GM15510 (cell line): ENCODE measurements around the gene CHD2.

Experiments used
- POLR2A ChIP-seq: IDR thresholded peaks from 3 replicates; pipeline ENCODE4 v1.6.1; 2011; ENCODE audit warnings: borderline replicate concordance; ENCODE audit not compliant: insufficient read length; ENCODE audit errors: extremely low read depth

The CHD2 gene

DNA sequence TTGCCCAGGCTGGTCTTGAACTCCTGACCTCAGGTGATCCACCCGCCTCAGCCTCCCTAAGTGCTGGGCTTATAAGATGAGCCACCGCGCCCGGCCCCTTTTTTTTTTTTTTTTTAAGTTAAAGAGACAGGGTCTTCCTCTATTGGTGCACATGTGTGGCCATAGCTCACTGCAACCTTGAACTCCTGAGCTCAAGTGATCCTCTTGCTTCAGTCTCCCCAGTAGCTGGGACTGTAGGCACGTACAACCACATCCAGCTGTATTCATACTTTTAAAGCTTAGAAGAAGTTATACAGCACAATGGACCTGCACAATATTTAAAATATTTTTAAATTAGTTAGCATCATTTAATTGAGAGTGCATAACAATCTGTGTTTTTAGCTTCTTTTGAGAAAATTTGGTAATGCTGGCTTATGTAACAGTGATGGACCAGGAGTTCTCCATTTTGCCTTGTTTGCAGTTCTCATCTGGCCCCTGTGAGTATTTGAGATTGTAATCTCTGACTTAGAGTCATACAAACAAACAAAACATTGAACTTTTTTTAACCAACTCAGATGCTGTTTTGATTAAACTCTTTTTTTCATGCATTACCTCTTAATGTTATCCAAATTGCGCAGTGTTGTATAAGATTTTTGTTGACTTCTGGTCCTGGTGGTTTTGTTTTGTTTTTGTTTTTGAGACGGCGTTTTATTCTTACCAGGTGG lies 33.0 kb downstream of the CHD2 start:
- TF ChIP-seq POLR2A: no peak

DNA sequence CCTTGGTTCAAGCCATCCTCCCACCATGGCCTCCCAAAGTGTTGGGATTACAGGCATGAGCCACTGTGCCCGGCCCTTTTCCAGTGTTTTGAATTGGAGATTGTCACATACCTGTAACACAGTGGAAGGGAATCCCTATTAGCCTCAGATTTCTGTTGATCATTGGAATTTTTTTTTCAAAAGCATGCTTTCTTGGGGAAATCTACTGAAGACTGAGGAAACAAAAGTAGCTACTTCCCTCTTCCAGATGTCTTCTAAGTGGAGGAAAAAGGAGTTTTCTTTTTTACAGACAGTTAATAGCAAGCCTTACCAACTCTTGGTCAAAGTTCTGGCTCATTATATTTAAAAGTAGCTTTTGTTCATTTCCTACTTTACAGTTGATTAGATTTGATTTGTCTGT lies 33.7 kb downstream of the CHD2 start:
- TF ChIP-seq POLR2A: no peak

GRCh38 chr15:92934716-92935115 lies 34.6 kb downstream of the CHD2 start:
- no peak for TF ChIP-seq POLR2A

DNA sequence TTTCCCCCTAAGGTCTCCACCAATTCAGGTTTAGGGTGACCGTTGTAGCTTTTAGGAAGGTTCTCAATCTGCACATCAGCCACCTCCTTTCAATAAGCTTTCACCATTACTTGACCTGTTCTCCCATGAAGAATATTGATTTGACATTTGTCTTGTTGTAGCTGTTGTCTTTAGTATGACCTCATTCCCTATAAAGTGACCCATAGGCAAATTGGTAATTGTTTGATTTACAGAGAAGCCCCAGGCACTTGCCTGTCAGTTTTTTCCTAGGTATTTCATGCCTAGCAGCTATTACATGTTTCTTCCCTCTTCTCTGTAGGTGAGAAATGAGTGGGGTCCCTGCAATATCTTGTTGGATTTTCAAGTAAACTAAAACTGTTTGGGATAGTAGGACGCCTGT lies 36.0 kb downstream of the CHD2 start:
- TF ChIP-seq POLR2A: no peak

- TF ChIP-seq POLR2A: no peak
Measured at GRCh38 chr15:92936693-92937092, 36.6 kb downstream of the CHD2 start.

DNA sequence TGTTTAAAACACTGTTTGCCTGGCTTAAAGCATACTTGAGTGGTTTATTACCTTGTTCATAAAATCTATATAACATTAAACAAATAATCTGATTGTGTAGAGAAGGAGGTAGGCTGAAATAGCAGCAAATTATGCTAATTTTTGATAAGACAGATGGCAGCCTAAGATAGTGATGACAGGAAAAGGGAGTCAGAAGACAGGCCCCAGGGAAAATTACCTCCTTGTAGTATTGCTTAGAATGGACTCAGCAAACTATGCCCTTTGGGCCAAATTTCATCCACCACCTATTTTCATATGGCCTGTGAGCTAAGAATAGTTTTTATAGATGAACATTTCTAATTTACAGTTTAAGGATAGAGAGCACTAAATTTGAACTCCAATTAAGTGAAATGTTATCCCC lies 37.8 kb downstream of the CHD2 start:
- TF ChIP-seq POLR2A: no peak

GRCh38 chr15:92938387-92938786 lies 38.3 kb downstream of the CHD2 start:
- TF ChIP-seq POLR2A: no peak

- no peak for TF ChIP-seq POLR2A
Measured at GRCh38 chr15:92941668-92942067, 41.5 kb downstream of the CHD2 start.

DNA sequence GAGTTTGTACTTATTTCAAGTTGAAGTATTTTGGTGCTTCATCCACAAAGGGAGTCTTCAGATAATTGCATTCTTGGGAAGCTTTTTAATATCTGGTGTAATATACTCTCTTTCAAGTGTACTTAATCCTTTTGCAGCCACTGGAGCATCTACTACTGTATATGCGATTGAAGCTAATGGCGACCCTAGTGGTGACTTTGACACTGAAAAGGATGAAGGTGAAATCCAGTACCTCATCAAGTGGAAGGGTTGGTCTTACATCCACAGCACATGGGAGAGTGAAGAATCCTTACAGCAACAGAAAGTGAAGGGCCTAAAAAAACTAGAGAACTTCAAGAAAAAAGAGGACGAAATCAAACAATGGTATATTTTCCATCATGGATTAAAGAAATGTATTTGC lies 42.6 kb downstream of the CHD2 start:
- no peak for TF ChIP-seq POLR2A

- no peak for TF ChIP-seq POLR2A
Measured at GRCh38 chr15:92943581-92943980, 43.5 kb downstream of the CHD2 start.

- no peak for TF ChIP-seq POLR2A
Measured at GRCh38 chr15:92944946-92945521, 44.9 kb downstream of the CHD2 start.

- TF ChIP-seq POLR2A: no peak
Measured at GRCh38 chr15:92947071-92947730, 47.1 kb downstream of the CHD2 start.

DNA sequence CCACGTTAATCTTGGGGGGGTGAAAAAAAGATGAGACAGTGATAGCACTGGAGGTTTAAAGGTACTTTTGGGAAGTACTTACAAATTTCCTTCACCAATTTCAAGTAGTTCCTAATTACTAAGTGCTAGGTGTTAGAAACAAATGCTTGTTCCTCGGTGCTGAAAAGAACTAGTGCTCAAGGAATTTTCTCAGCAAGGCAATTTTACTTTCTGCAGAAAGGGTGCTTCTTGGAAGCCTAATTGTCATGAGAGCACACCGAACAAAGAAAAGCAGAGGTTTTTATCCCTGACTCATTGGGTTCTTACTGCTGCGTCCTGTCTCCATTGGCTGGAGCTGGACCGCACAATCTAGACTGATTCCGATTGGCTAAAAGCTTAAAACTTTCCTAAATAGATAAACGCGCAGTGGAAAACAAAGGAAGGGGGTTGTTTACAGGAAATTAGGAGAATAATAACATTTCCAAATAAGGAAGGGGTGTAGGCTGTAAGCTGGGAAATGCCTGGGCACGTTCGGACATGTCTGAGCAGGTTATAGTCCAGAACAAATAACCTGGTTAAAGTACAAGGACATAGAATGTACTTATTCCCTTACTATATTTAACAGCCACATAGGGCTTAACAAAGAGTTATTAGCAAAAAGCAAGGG lies 49.6 kb downstream of the CHD2 start:
- TF ChIP-seq POLR2A: no peak

DNA sequence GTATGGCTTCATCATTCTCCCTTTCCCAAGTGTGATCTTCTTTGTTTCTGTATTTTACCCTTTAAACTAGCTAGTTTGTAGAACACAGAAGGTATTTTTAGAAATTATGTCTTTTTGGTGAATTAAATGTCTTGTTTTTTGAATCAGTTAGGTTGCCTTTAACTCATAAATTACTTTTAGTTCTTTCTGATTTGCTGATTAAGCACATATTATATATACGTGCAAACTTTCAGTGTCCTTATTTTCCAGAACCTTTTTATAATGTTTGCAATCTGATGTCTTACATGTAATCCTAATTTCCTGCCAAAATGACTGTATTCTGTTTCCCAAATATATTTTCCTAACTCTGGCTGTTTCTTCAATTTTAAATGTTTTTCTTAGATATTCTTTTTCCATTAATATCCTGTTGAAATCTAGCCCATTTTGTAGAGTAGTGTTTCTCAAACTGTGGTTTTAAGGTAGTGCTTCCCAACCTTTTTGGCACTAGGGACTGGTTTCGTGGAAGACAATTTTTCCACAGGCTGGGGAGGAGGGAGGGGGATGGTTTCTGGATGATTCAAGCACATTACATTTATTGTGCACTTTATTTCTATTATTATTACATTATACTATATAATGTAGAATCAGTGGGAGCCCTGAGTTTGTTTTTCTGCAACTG lies 51.8 kb downstream of the CHD2 start:
- TF ChIP-seq POLR2A: no peak

- TF ChIP-seq POLR2A: no peak
Measured at GRCh38 chr15:92952458-92952850, 52.3 kb downstream of the CHD2 start.
